DND-41 (cell line): ENCODE data around the gene SGTA.

Source experiments
- ATAC-seq: fragments of 200-7000 bp; cut with Tn5 transposase; 3 replicates; pipeline ENCODE4 v1.9.1; 2021; ENCODE audit warnings: low read depth; ENCODE audit not compliant: insufficient read depth
- DNase-seq: peaks from one replicate; pipeline ENCODE4 v3.0.0-alpha.2; 2020
- H2AFZ ChIP-seq: 2 replicates; pipeline ENCODE4 v1.6.0; 2012; ENCODE audit warnings: low read depth, low read length
- H3K27ac ChIP-seq: 2 replicates; pipeline ENCODE4 v1.5.1; 2012; ENCODE audit warnings: low read length, inconsistent platforms
- H3K27me3 ChIP-seq: fragments of 200-600 bp; sonication (generic); 2 replicates; pipeline ENCODE4 v1.6.0; 2012; ENCODE audit warnings: low read length, mild to moderate bottlenecking, inconsistent platforms; ENCODE audit not compliant: insufficient read depth, poor library complexity
- H3K36me3 ChIP-seq: 2 replicates; pipeline ENCODE4 v1.5.1; 2012; ENCODE audit warnings: low read length, inconsistent platforms; ENCODE audit not compliant: insufficient read depth
- H3K4me1 ChIP-seq: 2 replicates; pipeline ENCODE4 v1.5.1; 2012; ENCODE audit warnings: mild to moderate bottlenecking, low read length; ENCODE audit not compliant: insufficient read depth
- H3K4me2 ChIP-seq: 2 replicates; pipeline ENCODE4 v1.6.0; 2012; ENCODE audit warnings: mild to moderate bottlenecking, moderate library complexity, low read length, inconsistent platforms; ENCODE audit not compliant: insufficient read depth
- H3K4me3 ChIP-seq, 2 experiments: fragments of 200-600 bp in 1 of 2; shearing (Covaris generic) in 1 of 2; 2 replicates each; pipeline ENCODE4 v1.5.1; 2012 to 2016; ENCODE audit warnings: inconsistent platforms in 2 of 2, low read length in 2 of 2, mild to moderate bottlenecking in 2 of 2, low read depth in 1 of 2, moderate library complexity in 1 of 2
- H3K79me2 ChIP-seq: 2 replicates; pipeline ENCODE4 v1.6.0; 2012; ENCODE audit warnings: low read length, inconsistent platforms; ENCODE audit not compliant: insufficient read depth
- H3K9ac ChIP-seq: 2 replicates; pipeline ENCODE4 v1.6.0; 2012; ENCODE audit warnings: low read depth, mild to moderate bottlenecking, inconsistent platforms, low read length, moderate library complexity
- H3K9me3 ChIP-seq: 2 replicates; pipeline ENCODE4 v1.5.1; 2012; ENCODE audit warnings: low read length, moderate library complexity, mild to moderate bottlenecking, inconsistent platforms; ENCODE audit not compliant: insufficient read depth, severe bottlenecking
- H4K20me1 ChIP-seq: 2 replicates; pipeline ENCODE4 v1.6.0; 2012; ENCODE audit warnings: low read length; ENCODE audit not compliant: insufficient read depth
- EZH2 ChIP-seq: IDR thresholded peaks from 3 replicates; pipeline ENCODE4 v1.6.1; 2012; ENCODE audit warnings: borderline replicate concordance, low read depth, mild to moderate bottlenecking, moderate library complexity, low read length, inconsistent platforms; ENCODE audit not compliant: severe bottlenecking
- TF ChIP-seq, protein P1 (sequence below): IDR thresholded peaks from 2 replicates; pipeline ENCODE4 v1.5.1; 2012; ENCODE audit warnings: borderline replicate concordance, low read length, moderate library complexity, mild to moderate bottlenecking; ENCODE audit not compliant: poor library complexity, severe bottlenecking; ENCODE audit errors: extremely low read depth

SGTA gene

GRCh38 chr19:2759362-2759761, 23.7 kb downstream of the SGTA start:
- H3K27ac ChIP-seq = no peak overlapping the region

GRCh38 chr19:2758601-2759313, 24.3 kb downstream of the SGTA start:
- Histone ChIP-seq H3K9ac (no peak overlapping the region), H3K9me3 (no peaks in the 10 kb centered on the region), H3K79me2 (no peaks in the 10 kb centered on the region), H3K36me3 (peaks cover 86% of the 10 kb centered on the region), H3K4me1 (no peaks in the 10 kb centered on the region), H3K4me2 (no peak overlapping the region), H3K27me3 (no peaks in the 10 kb centered on the region), H2AFZ (no peak overlapping the region), H3K27ac (no peak overlapping the region), H3K4me3 (no peak overlapping the region), H4K20me1 (peaks cover 25% of the 10 kb centered on the region)
- no peak for DNase-seq
- ATAC-seq = no peak
- TF ChIP-seq EZH2 = no peak
- TF ChIP-seq, protein P1, sequence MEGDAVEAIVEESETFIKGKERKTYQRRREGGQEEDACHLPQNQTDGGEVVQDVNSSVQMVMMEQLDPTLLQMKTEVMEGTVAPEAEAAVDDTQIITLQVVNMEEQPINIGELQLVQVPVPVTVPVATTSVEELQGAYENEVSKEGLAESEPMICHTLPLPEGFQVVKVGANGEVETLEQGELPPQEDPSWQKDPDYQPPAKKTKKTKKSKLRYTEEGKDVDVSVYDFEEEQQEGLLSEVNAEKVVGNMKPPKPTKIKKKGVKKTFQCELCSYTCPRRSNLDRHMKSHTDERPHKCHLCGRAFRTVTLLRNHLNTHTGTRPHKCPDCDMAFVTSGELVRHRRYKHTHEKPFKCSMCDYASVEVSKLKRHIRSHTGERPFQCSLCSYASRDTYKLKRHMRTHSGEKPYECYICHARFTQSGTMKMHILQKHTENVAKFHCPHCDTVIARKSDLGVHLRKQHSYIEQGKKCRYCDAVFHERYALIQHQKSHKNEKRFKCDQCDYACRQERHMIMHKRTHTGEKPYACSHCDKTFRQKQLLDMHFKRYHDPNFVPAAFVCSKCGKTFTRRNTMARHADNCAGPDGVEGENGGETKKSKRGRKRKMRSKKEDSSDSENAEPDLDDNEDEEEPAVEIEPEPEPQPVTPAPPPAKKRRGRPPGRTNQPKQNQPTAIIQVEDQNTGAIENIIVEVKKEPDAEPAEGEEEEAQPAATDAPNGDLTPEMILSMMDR = no peak

More at GRCh38 chr19:2759362-2759761, 23.7 kb downstream of the SGTA start:
- no peak for ATAC-seq
- Histone ChIP-seq H3K4me2 (no peak overlapping the region), H4K20me1 (peaks cover 25% of the 10 kb centered on the region), H3K27me3 (no peaks in the 10 kb centered on the region), H3K4me3 (no peak overlapping the region), H2AFZ (no peak overlapping the region), H3K4me1 (no peaks in the 10 kb centered on the region), H3K9ac (no peak overlapping the region), H3K9me3 (no peaks in the 10 kb centered on the region), H3K36me3 (peaks cover 86% of the 10 kb centered on the region), H3K79me2 (no peaks in the 10 kb centered on the region)
- no peak for DNase-seq
- TF ChIP-seq, protein P1 = no peak
- no peak for TF ChIP-seq EZH2

GRCh38 chr19:2756921-2757881, 25.9 kb downstream of the SGTA start:
- H3K27me3 ChIP-seq = no peaks in the 10 kb centered on the region
- H2AFZ ChIP-seq = no peak overlapping the region
- no peak overlapping the region for H3K9ac ChIP-seq
- H3K4me2 ChIP-seq = no peak overlapping the region
- no peaks in the 10 kb centered on the region for H3K4me1 ChIP-seq
- ATAC-seq (no peak), DNase-seq (no peak)
- no peak overlapping the region for H3K4me3 ChIP-seq
- H3K36me3 ChIP-seq = peaks cover 76% of the 10 kb centered on the region
- H3K79me2 ChIP-seq = no peaks in the 10 kb centered on the region
- TF ChIP-seq, protein P1 = no peak
- no peak for TF ChIP-seq EZH2
- H3K9me3 ChIP-seq = no peaks in the 10 kb centered on the region
- H3K27ac ChIP-seq = no peak overlapping the region
- peaks cover 13% of the 10 kb centered on the region for H4K20me1 ChIP-seq
